ENCODE measurements around the gene LAG3. TPM values are rescaled to one million over a fixed set of nuclear protein-coding genes. Genes with fewer than 3 reads are reported as not detected.

The LAG3 gene
- total RNA-seq, 1 experiment from 2014 or later: 2.2 TPM

DNA sequence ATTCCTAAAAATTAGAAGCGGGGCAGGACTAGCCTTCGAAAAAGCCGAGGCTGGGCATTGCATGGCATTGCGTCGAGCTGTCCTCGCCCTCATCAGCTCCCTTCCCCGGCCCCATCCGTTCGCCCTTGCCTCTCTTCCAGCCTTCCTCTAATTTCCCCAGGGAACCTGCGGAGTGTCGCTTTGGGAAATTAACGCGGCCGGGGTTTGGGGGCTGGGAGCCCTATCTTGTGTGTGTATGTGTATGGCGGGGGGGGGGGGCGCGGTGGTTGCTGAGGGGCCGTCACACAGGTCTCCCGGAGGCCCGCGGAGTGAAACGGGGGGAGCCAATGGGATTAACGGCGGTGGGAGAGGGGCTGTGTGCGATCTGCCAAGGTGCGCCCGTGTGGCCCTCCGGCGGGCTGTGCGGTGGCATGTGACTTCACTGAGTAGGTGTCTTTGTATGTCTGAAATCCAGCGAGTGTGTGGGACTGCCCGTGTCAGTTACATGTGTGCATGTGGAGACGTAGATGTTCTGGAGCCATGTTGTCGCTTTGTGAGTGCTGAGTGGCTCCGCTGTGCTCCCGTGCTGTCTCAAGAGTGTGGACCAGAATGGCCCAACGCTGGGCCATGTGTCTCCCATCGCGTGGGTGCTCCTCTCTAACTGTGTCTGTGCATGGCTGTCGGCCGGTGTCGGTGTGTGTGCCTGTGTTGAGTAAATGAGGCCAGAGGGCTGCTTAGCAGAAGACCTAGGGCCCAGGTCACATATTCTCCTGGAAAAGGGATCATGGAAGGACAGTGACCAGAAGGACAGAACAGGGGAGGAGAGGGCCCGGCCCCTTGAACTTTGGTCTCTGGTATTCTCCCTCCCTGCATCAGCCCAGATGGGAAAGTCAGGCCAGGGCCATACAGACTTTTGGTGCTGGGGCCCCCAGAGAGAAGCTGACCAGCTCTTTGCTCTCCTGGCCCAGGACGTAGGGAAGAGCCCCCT lies 4.7 kb upstream of the LAG3 start:
- Histone ChIP-seq H3K18ac (ENCODE audit: insufficient read length, low read depth, low read length) (no peak overlapping the region), H3K27ac (ENCODE audit: insufficient read length, low read depth, low read length) (no peak overlapping the region), H2BK15ac (ENCODE audit: low read depth, low read length) (no peak overlapping the region), H2AFZ (ENCODE audit: low read length) (no peak overlapping the region), H3K4me1 (ENCODE audit: insufficient read depth, low read length) (peaks cover 15% of the 10 kb centered on the region), H3T11ph (ENCODE audit: low read length) (no peak overlapping the region), H2BK12ac (ENCODE audit: insufficient read length, low read depth, low read length) (no peak overlapping the region), H3K9me3 (ENCODE audit: control insufficient read depth, low read depth, low read length) (no peaks in the 10 kb centered on the region), H4K91ac (ENCODE audit: insufficient read length, low read depth, low read length) (no peak overlapping the region), H3K4me2 (ENCODE audit: insufficient read depth, insufficient read length, low read length) (peak overlapping the region; percentile 87), H3K23me2 (ENCODE audit: insufficient read length, low read depth, low read length, poor library complexity, severe bottlenecking) (peaks cover 27% of the 10 kb centered on the region), H4K5ac (ENCODE audit: insufficient read length, low read depth, low read length) (no peak overlapping the region), H3K27me3 (ENCODE audit: insufficient read depth, low read length) (no peaks in the 10 kb centered on the region), H2BK20ac (ENCODE audit: low read depth, low read length, poor library complexity, severe bottlenecking) (no peak overlapping the region), H3K79me1 (ENCODE audit: insufficient read depth, low read depth, low read length, poor library complexity, severe bottlenecking) (no peaks in the 10 kb centered on the region), H2AK5ac (ENCODE audit: insufficient read length, low read length) (no peak overlapping the region), H3K79me2 (ENCODE audit: insufficient read depth, low read length) (peaks cover 11% of the 10 kb centered on the region; the same call in 1 of the 2 replicates), H3K9ac (ENCODE audit: extremely low read depth, insufficient read length, low read length) (peak overlapping the region; percentile 68), H3K56ac (ENCODE audit: insufficient read length, low read depth, low read length) (no peak overlapping the region), H2BK120ac (ENCODE audit: low read depth, low read length, poor library complexity, severe bottlenecking) (no peak overlapping the region), H4K8ac (replicated peaks; ENCODE audit: insufficient read length, low read depth, low read length) (no peak overlapping the region), H3K23ac (ENCODE audit: insufficient read length, low read depth, low read length) (no peak overlapping the region), H3K14ac (ENCODE audit: insufficient read depth, low read length) (peak overlapping the region; percentile 61), H2BK5ac (ENCODE audit: insufficient read length, low read length) (no peak overlapping the region), H3K4ac (ENCODE audit: low read depth, low read length) (no peak overlapping the region), H4K20me1 (ENCODE audit: control insufficient read depth, insufficient read depth, insufficient read length) (no peaks in the 10 kb centered on the region)
- H3K4me3 Mint-ChIP-seq: peak overlapping the region; percentile 82 to 92
- no peak for TF ChIP-seq CTCF (conservative IDR thresholded peaks at IDR 0.05)
- no peak for DNase-seq
- H3K27ac Mint-ChIP-seq: peak overlapping the region; percentile 89 to 98 (median 95); a peak in 6 of 7 replicates
- no peaks in the 10 kb centered on the region for H3K9me3 Mint-ChIP-seq
- H3K4me1 Mint-ChIP-seq: peaks cover 51 to 76% of the 10 kb centered on the region in 2 experiments
- no CpG with 5 or more reads among the region's 44 CpGs for WGBS (ENCODE audit: extremely low coverage, insufficient read length, low lambda C conversion rate)
- peaks cover 5% of the 10 kb centered on the region for H3K27me3 Mint-ChIP-seq (ENCODE audit: low read depth)
- H3K36me3 Mint-ChIP-seq (ENCODE audit: insufficient read depth in 1 of 3, low read depth in 3 of 3): peaks cover 23 to 32% (median 28%) of the 10 kb centered on the region in 3 experiments; a peak in 6 of 7 replicates
